Mesenchymal stem cell (in vitro differentiated cells and primary cell): ENCODE results near the gene RHPN2.
"Not testable (repeated sequence)": the region's sequence is repeated elsewhere in the genome, so short reads cannot be mapped to it uniquely, and the experiment has no call there.

Experiments used
- DNase-seq: peaks from one replicate; pipeline ENCODE4 v3.0.0-alpha.2; 2013
- H2AFZ ChIP-seq: one replicate; pipeline ENCODE4 v1.6.1; 2013; ENCODE audit warnings: low read depth, mild to moderate bottlenecking, control low read depth, inconsistent platforms, low read length, moderate library complexity
- H2AK5ac ChIP-seq: 2 replicates; pipeline ENCODE4 v1.6.1; 2013; ENCODE audit warnings: low read length, moderate library complexity, mild to moderate bottlenecking, inconsistent platforms; ENCODE audit not compliant: severe bottlenecking
- H2BK120ac ChIP-seq: one replicate; pipeline ENCODE4 v1.6.1; 2013; ENCODE audit warnings: low read depth, mild to moderate bottlenecking, inconsistent platforms, low read length, moderate library complexity
- H2BK12ac ChIP-seq, 2 experiments: one replicate each; pipeline ENCODE4 v1.6.1; 2013; ENCODE audit warnings: inconsistent platforms in 2 of 2, low read length in 2 of 2, mild to moderate bottlenecking in 2 of 2, moderate library complexity in 2 of 2, control low read depth in 1 of 2
- H2BK15ac ChIP-seq: one replicate; pipeline ENCODE4 v1.6.1; 2013; ENCODE audit warnings: mild to moderate bottlenecking, low read depth, inconsistent platforms; ENCODE audit not compliant: poor library complexity, severe bottlenecking
- H2BK5ac ChIP-seq: 2 replicates; pipeline ENCODE4 v1.6.1; 2013; ENCODE audit warnings: low read depth, mild to moderate bottlenecking, low read length, control low read depth, inconsistent platforms; ENCODE audit not compliant: poor library complexity, severe bottlenecking
- H3K14ac ChIP-seq, 2 experiments: one replicate each; pipeline ENCODE4 v1.6.1; 2013; ENCODE audit warnings: inconsistent platforms in 2 of 2, low read length in 2 of 2, control low read depth in 1 of 2, mild to moderate bottlenecking in 1 of 2, moderate library complexity in 1 of 2
- H3K18ac ChIP-seq, 2 experiments: one replicate each; pipeline ENCODE4 v1.6.1; 2013; ENCODE audit warnings: inconsistent platforms in 2 of 2, low read length in 2 of 2, control low read depth in 1 of 2, low read depth in 1 of 2, mild to moderate bottlenecking in 1 of 2
- H3K23ac ChIP-seq, 2 experiments: one replicate each; pipeline ENCODE4 v1.6.1; 2013; ENCODE audit warnings: inconsistent platforms in 2 of 2, low read length in 2 of 2, mild to moderate bottlenecking in 2 of 2, moderate library complexity in 2 of 2, control low read depth in 1 of 2
- H3K27ac ChIP-seq: 2 replicates; pipeline ENCODE4 v1.5.1; 2013; ENCODE audit warnings: mild to moderate bottlenecking, moderate library complexity, low read length, control low read depth, inconsistent platforms; ENCODE audit not compliant: poor library complexity, severe bottlenecking
- H3K27me3 ChIP-seq, 2 experiments: 2 replicates each; pipeline versions ENCODE4 v1.6.1 to v1.7.0; 2013; ENCODE audit warnings: low read length in 2 of 2, mild to moderate bottlenecking in 2 of 2, moderate library complexity in 2 of 2, control low read depth in 1 of 2, inconsistent platforms in 1 of 2; ENCODE audit not compliant: control insufficient read depth in 1 of 2, insufficient read depth in 1 of 2
- H3K36me3 ChIP-seq, 2 experiments: 2 replicates each; pipeline versions ENCODE4 v1.6.1 to v1.7.0; 2013; ENCODE audit warnings: low read length in 2 of 2, control low read depth in 1 of 2, inconsistent platforms in 1 of 2, low read depth in 1 of 2, mild to moderate bottlenecking in 1 of 2; ENCODE audit not compliant: insufficient read depth in 2 of 2, control insufficient read depth in 1 of 2
- H3K4ac ChIP-seq, 2 experiments: one replicate each; pipeline ENCODE4 v1.6.1; 2013; ENCODE audit warnings: inconsistent platforms in 2 of 2, low read length in 2 of 2, mild to moderate bottlenecking in 2 of 2, moderate library complexity in 2 of 2, control low read depth in 1 of 2, low read depth in 1 of 2
- H3K4me1 ChIP-seq: 2 replicates; pipeline ENCODE4 v1.6.1; 2013; ENCODE audit warnings: low read depth, low read length, control low read depth; ENCODE audit not compliant: control insufficient read depth, insufficient read depth
- H3K4me2 ChIP-seq: 2 replicates; pipeline ENCODE4 v1.6.1; 2013; ENCODE audit warnings: low read length, mild to moderate bottlenecking, inconsistent platforms; ENCODE audit not compliant: poor library complexity, severe bottlenecking
- H3K4me3 ChIP-seq, 2 experiments: 2 replicates each; pipeline versions ENCODE4 v1.5.1 to v1.7.0; 2013; ENCODE audit warnings: low read length in 2 of 2, mild to moderate bottlenecking in 2 of 2, control low read depth in 1 of 2, low read depth in 1 of 2; ENCODE audit not compliant: insufficient read depth in 1 of 2
- H3K79me1 ChIP-seq: replicated peaks from 2 replicates; pipeline ENCODE4 v1.6.1; 2013; ENCODE audit warnings: mild to moderate bottlenecking, control low read depth, low read length, inconsistent platforms; ENCODE audit not compliant: poor library complexity, severe bottlenecking
- H3K9ac ChIP-seq: 2 replicates; pipeline ENCODE4 v1.7.0; 2013; ENCODE audit warnings: mild to moderate bottlenecking, low read length, moderate library complexity
- H3K9me3 ChIP-seq: 2 replicates; pipeline ENCODE4 v1.7.0; 2013; ENCODE audit warnings: mild to moderate bottlenecking, low read length; ENCODE audit not compliant: control insufficient read depth
- H4K8ac ChIP-seq: one replicate; pipeline ENCODE4 v1.6.1; 2013; ENCODE audit warnings: inconsistent platforms, mild to moderate bottlenecking, low read length, moderate library complexity
- H4K91ac ChIP-seq: one replicate; pipeline ENCODE4 v1.6.1; 2013; ENCODE audit warnings: mild to moderate bottlenecking, low read length, inconsistent platforms
- WGBS: methylation state at CpG from one replicate; pipeline ENCODE4 v1.1.7; 2013; ENCODE audit warnings: mixed read lengths; 5-methylcytosine and 5-hydroxymethylcytosine counted together

The RHPN2 gene

DNA sequence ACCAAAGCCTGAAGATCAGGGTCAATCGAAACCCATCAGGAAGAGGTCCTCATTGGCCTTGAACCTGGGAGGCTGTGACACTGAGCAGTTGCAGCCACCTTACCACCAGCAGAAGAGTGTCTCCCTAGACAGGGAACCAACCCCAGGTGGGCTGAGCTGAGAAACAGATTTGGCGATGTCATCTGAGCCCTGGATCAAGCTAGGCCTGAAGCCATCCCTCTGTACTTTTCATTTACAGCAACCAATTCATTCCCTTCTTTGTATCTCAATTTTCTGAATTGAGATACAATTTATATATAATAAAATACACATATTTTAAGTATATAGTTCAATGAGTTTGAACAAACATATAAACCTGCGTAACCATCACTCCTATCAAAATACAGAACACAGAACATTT is 14.6 kb downstream of the RHPN2 start:
- DNase-seq: no peak
- 99% methylated on average over 2 of the region's 3 CpGs for WGBS
- H4K8ac ChIP-seq: no peak overlapping the region
- no peak overlapping the region for H3K4me3 ChIP-seq
- no peak overlapping the region for H3K4ac ChIP-seq
- H3K4me1 ChIP-seq: peaks cover 24% of the 10 kb centered on the region
- no peak overlapping the region for H3K4me2 ChIP-seq
- H3K18ac ChIP-seq: no peak overlapping the region
- no peak overlapping the region for H2BK5ac ChIP-seq
- H3K14ac ChIP-seq: no peak overlapping the region
- no peak overlapping the region for H3K23ac ChIP-seq
- H3K36me3 ChIP-seq: peaks cover 0 to 26% of the 10 kb centered on the region in 2 experiments
- H3K27me3 ChIP-seq: no peaks in the 10 kb centered on the region
- H2AK5ac ChIP-seq: peak overlapping the region; percentile 27
- no peak overlapping the region for H4K91ac ChIP-seq
- no peak overlapping the region for H3K9ac ChIP-seq
- no peaks in the 10 kb centered on the region for H3K9me3 ChIP-seq
- H2BK15ac ChIP-seq: no peak overlapping the region
- H2BK12ac ChIP-seq: no peak overlapping the region
- peaks cover 24% of the 10 kb centered on the region for H3K79me1 ChIP-seq
- H2AFZ ChIP-seq: no peak overlapping the region
- no peak overlapping the region for H3K27ac ChIP-seq
- H2BK120ac ChIP-seq: no peak overlapping the region

DNA sequence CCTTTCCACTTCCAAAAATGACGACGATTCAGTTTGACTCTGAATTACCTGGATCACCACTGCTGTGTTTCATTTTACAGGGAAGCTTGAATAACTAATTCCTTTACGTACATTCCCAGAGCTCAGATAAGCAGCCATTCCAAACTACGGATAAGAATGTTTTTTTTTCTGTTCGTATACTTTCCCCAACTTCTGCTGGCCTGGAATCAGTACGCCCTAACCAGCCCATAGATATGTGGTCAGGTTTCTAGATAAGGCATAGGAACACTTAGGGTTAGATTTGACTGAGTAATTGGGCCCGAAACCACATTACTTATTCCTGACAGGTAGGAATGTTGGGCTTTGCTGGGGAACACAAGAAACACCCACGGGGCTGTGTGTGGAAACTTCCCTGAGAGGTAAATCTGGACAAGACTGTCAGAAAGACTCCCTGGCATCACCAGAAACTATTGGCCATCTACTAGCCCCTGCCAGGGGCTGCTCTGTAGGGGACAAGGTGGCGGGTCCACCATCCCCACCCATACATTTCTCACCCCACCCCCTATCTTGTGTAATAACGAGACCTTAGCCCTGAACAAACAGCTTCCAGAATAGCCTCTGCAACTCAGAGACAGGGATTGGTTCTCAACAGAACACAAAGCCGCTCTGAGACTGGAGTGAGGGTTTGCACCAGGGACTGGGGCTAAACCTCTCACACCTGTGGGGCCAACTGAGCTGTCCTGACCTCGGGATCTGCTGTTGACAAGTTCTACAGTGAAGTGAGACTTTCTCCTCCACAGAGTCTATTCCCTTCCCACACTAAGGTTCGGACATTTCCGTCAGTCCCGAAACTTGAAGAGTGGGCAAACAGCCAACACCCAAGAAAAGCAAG is 15.6 kb downstream of the RHPN2 start:
- Histone ChIP-seq H2BK5ac (no peak overlapping the region), H3K4ac (no peak overlapping the region), H3K18ac (no peak overlapping the region), H3K9me3 (no peaks in the 10 kb centered on the region), H3K4me2 (no peak overlapping the region), H3K79me1 (peaks cover 22% of the 10 kb centered on the region), H3K27me3 (no peaks in the 10 kb centered on the region), H2BK12ac (no peak overlapping the region), H4K8ac (no peak overlapping the region), H2AK5ac (peak overlapping the region; percentile 49), H3K4me3 (no peak overlapping the region), H3K4me1 (peaks cover 19% of the 10 kb centered on the region), H3K27ac (no peak overlapping the region), H3K23ac (no peak overlapping the region), H2BK120ac (no peak overlapping the region), H4K91ac (no peak overlapping the region), H3K36me3 (peaks cover 0 to 20% of the 10 kb centered on the region in 2 experiments), H3K14ac (no peak overlapping the region), H2BK15ac (no peak overlapping the region), H3K9ac (no peak overlapping the region), H2AFZ (no peak overlapping the region)
- DNase-seq: no peak
- 85% methylated on average over 15 of the region's 15 CpGs for whole genome bisulfite sequencing

DNA sequence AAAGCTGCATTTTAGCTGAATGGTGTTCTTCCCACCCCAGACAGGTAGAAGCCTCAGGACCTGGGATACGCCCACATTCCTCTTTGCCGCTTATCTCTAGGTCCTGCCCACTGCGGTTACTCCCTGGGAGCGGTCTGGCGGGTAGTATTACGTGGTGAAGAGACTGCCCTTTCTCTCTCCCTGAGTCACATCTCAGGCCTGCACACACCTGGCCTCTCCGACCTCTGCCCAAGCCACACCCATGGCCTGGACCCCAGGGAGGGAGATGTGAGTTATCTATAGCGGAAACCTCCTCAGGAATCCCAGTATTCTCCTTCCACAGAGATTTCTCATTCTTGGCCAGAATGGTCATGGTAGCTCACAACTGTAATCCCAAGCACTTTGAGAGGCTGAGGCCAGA is 17.3 kb downstream of the RHPN2 start:
- Histone ChIP-seq H3K23ac (no peak overlapping the region), H3K9me3 (no peaks in the 10 kb centered on the region), H3K4ac (no peak overlapping the region), H4K8ac (no peak overlapping the region), H4K91ac (no peak overlapping the region), H2BK5ac (no peak overlapping the region), H3K27me3 (no peaks in the 10 kb centered on the region), H3K18ac (no peak overlapping the region), H3K79me1 (peaks cover 23% of the 10 kb centered on the region), H3K36me3 (peaks cover 0 to 26% of the 10 kb centered on the region in 2 experiments), H3K9ac (no peak overlapping the region), H3K4me1 (peaks cover 15% of the 10 kb centered on the region), H3K4me2 (no peak overlapping the region), H2AFZ (no peak overlapping the region), H2BK12ac (no peak overlapping the region), H2BK15ac (no peak overlapping the region), H3K4me3 (no peak overlapping the region), H3K14ac (no peak overlapping the region), H2BK120ac (no peak overlapping the region), H3K27ac (no peak overlapping the region), H2AK5ac (peak overlapping the region; percentile 94)
- no peak for DNase-seq
- 63% methylated on average over 8 of the region's 8 CpGs for WGBS

DNA sequence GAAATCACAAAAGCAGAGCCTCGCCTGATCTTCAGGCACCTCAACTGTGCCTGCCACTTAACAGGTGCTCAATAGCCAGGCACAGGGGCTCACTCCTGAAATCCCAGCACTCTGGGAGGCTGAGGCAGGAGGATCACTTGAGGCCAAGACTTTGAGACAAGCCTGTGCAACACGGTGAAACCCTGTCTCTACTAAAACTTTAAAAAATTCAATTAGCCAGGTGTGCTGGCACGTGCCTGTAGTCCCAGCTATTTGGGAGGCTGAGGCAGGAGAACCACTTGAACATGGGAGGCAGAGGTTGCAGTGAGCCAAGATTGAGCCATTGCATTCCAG is 22.9 kb downstream of the RHPN2 start:
- not testable (repeated sequence) for H3K18ac ChIP-seq, H3K9ac ChIP-seq, DNase-seq, H3K27me3 ChIP-seq, H3K23ac ChIP-seq, H2BK120ac ChIP-seq, H2BK15ac ChIP-seq, H2AFZ ChIP-seq, H3K14ac ChIP-seq, H2BK12ac ChIP-seq, H4K8ac ChIP-seq, H3K4ac ChIP-seq, H3K4me3 ChIP-seq, H4K91ac ChIP-seq, H3K9me3 ChIP-seq
- Histone ChIP-seq H2AK5ac (peak overlapping the region; percentile 100), H2BK5ac (peak overlapping the region; percentile 92), H3K36me3 (peaks cover 0 to 28% of the 10 kb centered on the region in 2 experiments), H3K4me2 (peak overlapping the region; percentile 48), H3K79me1 (peaks cover 22% of the 10 kb centered on the region), H3K4me1 (peaks cover 25% of the 10 kb centered on the region), H3K27ac (peak overlapping the region; percentile 97)
- 93% methylated on average over 3 of the region's 3 CpGs for WGBS
